Measurements from ENCODE around the gene FBXO36. TPM values are rescaled to one million over a fixed set of nuclear protein-coding genes. Genes with fewer than 3 reads are reported as not detected.

Gene FBXO36
- total and polyA plus RNA-seq, 2 of the 13 experiments (the other 11 are each of a cell fraction or from before 2014, with no cell fraction given): 2.8 TPM

DNA sequence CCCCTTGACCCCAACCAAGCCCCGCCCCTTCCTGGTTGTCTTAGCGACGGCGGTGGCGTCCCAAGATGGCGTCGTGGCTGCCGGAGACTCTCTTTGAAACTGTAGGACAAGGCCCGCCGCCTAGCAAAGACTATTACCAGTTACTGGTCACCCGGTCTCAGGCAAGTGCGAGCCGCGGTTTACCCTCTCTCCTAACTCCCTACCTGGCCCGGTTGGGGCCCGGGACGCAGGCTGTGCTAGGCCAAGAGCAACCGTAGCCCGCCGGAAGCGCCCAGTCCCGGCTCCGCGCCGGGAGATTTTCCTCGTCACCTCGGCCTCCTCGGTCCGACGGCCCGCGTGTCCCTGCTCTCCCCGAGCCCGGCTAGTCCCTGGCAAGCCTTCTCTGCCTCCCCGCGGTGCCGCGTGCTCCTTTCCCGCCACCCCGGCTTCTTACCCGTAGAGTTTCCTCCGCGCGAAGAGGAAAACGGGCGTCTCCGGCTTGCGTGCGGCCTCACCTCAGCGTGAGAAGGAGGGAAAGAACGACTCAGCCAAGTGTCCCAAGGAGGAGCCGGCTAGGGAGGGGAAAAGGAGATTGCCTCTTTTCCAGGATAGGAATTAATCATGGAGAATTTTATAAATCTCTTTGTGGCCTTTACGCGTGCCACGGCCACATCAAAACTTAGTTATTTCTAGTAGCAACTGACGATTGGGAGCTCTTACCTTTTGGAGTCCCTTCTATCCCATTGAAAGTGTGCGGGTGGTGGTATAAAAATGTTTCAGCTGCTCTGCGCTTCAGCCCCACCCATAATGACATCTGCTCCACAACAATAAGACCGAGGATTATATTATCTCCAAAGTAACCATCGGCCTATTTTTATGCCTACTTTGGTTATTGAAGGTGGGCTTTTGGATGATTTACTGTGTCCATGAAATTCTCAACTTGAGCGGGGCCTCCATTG is at the start of gene FBXO36 (continued):
- TF ChIP-seq, protein P1, sequence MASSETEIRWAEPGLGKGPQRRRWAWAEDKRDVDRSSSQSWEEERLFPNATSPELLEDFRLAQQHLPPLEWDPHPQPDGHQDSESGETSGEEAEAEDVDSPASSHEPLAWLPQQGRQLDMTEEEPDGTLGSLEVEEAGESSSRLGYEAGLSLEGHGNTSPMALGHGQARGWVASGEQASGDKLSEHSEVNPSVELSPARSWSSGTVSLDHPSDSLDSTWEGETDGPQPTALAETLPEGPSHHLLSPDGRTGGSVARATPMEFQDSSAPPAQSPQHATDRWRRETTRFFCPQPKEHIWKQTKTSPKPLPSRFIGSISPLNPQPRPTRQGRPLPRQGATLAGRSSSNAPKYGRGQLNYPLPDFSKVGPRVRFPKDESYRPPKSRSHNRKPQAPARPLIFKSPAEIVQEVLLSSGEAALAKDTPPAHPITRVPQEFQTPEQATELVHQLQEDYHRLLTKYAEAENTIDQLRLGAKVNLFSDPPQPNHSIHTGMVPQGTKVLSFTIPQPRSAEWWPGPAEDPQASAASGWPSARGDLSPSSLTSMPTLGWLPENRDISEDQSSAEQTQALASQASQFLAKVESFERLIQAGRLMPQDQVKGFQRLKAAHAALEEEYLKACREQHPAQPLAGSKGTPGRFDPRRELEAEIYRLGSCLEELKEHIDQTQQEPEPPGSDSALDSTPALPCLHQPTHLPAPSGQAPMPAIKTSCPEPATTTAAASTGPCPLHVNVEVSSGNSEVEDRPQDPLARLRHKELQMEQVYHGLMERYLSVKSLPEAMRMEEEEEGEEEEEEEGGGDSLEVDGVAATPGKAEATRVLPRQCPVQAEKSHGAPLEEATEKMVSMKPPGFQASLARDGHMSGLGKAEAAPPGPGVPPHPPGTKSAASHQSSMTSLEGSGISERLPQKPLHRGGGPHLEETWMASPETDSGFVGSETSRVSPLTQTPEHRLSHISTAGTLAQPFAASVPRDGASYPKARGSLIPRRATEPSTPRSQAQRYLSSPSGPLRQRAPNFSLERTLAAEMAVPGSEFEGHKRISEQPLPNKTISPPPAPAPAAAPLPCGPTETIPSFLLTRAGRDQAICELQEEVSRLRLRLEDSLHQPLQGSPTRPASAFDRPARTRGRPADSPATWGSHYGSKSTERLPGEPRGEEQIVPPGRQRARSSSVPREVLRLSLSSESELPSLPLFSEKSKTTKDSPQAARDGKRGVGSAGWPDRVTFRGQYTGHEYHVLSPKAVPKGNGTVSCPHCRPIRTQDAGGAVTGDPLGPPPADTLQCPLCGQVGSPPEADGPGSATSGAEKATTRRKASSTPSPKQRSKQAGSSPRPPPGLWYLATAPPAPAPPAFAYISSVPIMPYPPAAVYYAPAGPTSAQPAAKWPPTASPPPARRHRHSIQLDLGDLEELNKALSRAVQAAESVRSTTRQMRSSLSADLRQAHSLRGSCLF (CRISPR knock-in tag; IDR thresholded peaks at IDR 0.05; ENCODE audit: borderline replicate concordance): peak; percentile 65; the same call in 1 of the 2 replicates
- TF ChIP-seq, protein P2, sequence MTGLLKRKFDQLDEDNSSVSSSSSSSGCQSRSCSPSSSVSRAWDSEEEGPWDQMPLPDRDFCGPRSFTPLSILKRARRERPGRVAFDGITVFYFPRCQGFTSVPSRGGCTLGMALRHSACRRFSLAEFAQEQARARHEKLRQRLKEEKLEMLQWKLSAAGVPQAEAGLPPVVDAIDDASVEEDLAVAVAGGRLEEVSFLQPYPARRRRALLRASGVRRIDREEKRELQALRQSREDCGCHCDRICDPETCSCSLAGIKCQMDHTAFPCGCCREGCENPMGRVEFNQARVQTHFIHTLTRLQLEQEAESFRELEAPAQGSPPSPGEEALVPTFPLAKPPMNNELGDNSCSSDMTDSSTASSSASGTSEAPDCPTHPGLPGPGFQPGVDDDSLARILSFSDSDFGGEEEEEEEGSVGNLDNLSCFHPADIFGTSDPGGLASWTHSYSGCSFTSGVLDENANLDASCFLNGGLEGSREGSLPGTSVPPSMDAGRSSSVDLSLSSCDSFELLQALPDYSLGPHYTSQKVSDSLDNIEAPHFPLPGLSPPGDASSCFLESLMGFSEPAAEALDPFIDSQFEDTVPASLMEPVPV (CRISPR knock-in tag; IDR thresholded peaks at IDR 0.05): no peak
- no peak for TF ChIP-seq ZKSCAN1 (IDR thresholded peaks at IDR 0.05; ENCODE audit: low read length)
- TF ChIP-seq ZSCAN22 (CRISPR knock-in tag; IDR thresholded peaks at IDR 0.05): no peak
- TF ChIP-seq ZNF180 (CRISPR knock-in tag; IDR thresholded peaks at IDR 0.05; ENCODE audit: borderline replicate concordance, low read depth): no peak
- TF ChIP-seq BORCS8-MEF2B (CRISPR knock-in tag; IDR thresholded peaks at IDR 0.05): peak; percentile 51; the same call in 1 of the 2 replicates
- TF ChIP-seq KLF15 (CRISPR knock-in tag; IDR thresholded peaks at IDR 0.05; ENCODE audit: borderline replicate concordance): peak; percentile 80; the same call in 1 of the 2 replicates
- TF ChIP-seq, protein P3, sequence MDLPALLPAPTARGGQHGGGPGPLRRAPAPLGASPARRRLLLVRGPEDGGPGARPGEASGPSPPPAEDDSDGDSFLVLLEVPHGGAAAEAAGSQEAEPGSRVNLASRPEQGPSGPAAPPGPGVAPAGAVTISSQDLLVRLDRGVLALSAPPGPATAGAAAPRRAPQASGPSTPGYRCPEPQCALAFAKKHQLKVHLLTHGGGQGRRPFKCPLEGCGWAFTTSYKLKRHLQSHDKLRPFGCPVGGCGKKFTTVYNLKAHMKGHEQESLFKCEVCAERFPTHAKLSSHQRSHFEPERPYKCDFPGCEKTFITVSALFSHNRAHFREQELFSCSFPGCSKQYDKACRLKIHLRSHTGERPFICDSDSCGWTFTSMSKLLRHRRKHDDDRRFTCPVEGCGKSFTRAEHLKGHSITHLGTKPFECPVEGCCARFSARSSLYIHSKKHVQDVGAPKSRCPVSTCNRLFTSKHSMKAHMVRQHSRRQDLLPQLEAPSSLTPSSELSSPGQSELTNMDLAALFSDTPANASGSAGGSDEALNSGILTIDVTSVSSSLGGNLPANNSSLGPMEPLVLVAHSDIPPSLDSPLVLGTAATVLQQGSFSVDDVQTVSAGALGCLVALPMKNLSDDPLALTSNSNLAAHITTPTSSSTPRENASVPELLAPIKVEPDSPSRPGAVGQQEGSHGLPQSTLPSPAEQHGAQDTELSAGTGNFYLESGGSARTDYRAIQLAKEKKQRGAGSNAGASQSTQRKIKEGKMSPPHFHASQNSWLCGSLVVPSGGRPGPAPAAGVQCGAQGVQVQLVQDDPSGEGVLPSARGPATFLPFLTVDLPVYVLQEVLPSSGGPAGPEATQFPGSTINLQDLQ (CRISPR knock-in tag; IDR thresholded peaks at IDR 0.05): no peak
- TF ChIP-seq YEATS2 (CRISPR knock-in tag; IDR thresholded peaks at IDR 0.05; ENCODE audit: borderline replicate concordance): peak; percentile 39
- no peak for TF ChIP-seq ZFP36 (IDR thresholded peaks at IDR 0.05; ENCODE audit: borderline replicate concordance, low read depth, low read length, partially characterized antibody)
- TF ChIP-seq, protein P4, sequence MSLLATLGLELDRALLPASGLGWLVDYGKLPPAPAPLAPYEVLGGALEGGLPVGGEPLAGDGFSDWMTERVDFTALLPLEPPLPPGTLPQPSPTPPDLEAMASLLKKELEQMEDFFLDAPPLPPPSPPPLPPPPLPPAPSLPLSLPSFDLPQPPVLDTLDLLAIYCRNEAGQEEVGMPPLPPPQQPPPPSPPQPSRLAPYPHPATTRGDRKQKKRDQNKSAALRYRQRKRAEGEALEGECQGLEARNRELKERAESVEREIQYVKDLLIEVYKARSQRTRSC (CRISPR knock-in tag; IDR thresholded peaks at IDR 0.05; ENCODE audit: low read depth): no peak
- TF ChIP-seq SP4 (CRISPR knock-in tag; IDR thresholded peaks at IDR 0.05): no peak
- no peak for TF ChIP-seq LCORL (IDR thresholded peaks at IDR 0.05)
- peak; percentile 26; the same call in 1 of the 2 replicates for TF ChIP-seq LCORL (CRISPR knock-in tag; IDR thresholded peaks at IDR 0.05)
- TF ChIP-seq, protein P5, sequence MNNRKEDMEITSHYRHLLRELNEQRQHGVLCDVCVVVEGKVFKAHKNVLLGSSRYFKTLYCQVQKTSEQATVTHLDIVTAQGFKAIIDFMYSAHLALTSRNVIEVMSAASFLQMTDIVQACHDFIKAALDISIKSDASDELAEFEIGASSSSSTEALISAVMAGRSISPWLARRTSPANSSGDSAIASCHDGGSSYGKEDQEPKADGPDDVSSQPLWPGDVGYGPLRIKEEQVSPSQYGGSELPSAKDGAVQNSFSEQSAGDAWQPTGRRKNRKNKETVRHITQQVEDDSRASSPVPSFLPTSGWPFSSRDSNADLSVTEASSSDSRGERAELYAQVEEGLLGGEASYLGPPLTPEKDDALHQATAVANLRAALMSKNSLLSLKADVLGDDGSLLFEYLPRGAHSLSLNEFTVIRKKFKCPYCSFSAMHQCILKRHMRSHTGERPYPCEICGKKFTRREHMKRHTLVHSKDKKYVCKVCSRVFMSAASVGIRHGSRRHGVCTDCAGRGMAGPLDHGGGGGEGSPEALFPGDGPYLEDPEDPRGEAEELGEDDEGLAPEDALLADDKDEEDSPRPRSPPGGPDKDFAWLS (CRISPR knock-in tag; IDR thresholded peaks at IDR 0.05; ENCODE audit: borderline replicate concordance): no peak

Data from HepG2 (cell line).